Hepatocyte (in vitro differentiated cells): ENCODE measurements around the gene EFHD2. TPM values are rescaled to one million over a fixed set of nuclear protein-coding genes. Genes with fewer than 3 reads are reported as not detected.

Source experiments
- DNase-seq: peaks from one replicate; pipeline ENCODE4 v3.0.0-alpha.2; 2016; ENCODE audit warnings: low spot score
- H2AFZ ChIP-seq: fragments of 200-600 bp; sonication (generic); 2 replicates; pipeline ENCODE4 v1.6.0; 2016; ENCODE audit warnings: antibody characterized with exemption, mild to moderate bottlenecking
- H3K27ac ChIP-seq: fragments of 200-600 bp; sonication (generic); 2 replicates; pipeline ENCODE4 v1.5.1; 2016; ENCODE audit warnings: mild to moderate bottlenecking
- H3K27me3 ChIP-seq: fragments of 200-600 bp; sonication (generic); 2 replicates; pipeline ENCODE4 v1.6.1; 2016
- H3K36me3 ChIP-seq: fragments of 200-600 bp; sonication (generic); replicated peaks from 2 replicates; pipeline ENCODE4 v1.5.1; 2016; ENCODE audit warnings: low read depth; ENCODE audit not compliant: insufficient read depth
- H3K4me1 ChIP-seq: fragments of 200-600 bp; sonication (generic); 2 replicates; pipeline ENCODE4 v1.5.1; 2016; ENCODE audit warnings: mild to moderate bottlenecking, moderate library complexity; ENCODE audit not compliant: insufficient read depth
- H3K4me2 ChIP-seq: fragments of 200-600 bp; sonication (generic); 2 replicates; pipeline ENCODE4 v1.6.0; 2016
- H3K4me3 ChIP-seq: fragments of 200-600 bp; sonication (generic); 2 replicates; pipeline ENCODE4 v1.5.1; 2016; ENCODE audit warnings: mild to moderate bottlenecking
- H3K79me2 ChIP-seq: fragments of 200-600 bp; sonication (generic); 2 replicates; pipeline ENCODE4 v1.6.0; 2017; ENCODE audit warnings: mild to moderate bottlenecking
- H3K9me2 ChIP-seq: fragments of 200-600 bp; sonication (generic); replicated peaks from 2 replicates; pipeline ENCODE4 v1.6.0; 2017; ENCODE audit warnings: mild to moderate bottlenecking; ENCODE audit not compliant: insufficient read depth
- H3K9me3 ChIP-seq: fragments of 200-600 bp; sonication (generic); 2 replicates; pipeline ENCODE4 v1.5.1; 2016; ENCODE audit warnings: low read depth, mild to moderate bottlenecking
- H4K20me1 ChIP-seq: fragments of 200-600 bp; sonication (generic); 2 replicates; pipeline ENCODE4 v1.6.0; 2016; ENCODE audit warnings: mild to moderate bottlenecking; ENCODE audit not compliant: insufficient read depth, poor library complexity, severe bottlenecking
- CTCF ChIP-seq: fragments of 200-600 bp; sonication (generic); IDR thresholded peaks from 2 replicates; pipeline ENCODE4 v1.5.1; 2016; ENCODE audit warnings: antibody characterized with exemption, mild to moderate bottlenecking; ENCODE audit not compliant: poor library complexity
- EZH2 ChIP-seq: fragments of 200-600 bp; sonication (generic); IDR thresholded peaks from 2 replicates; pipeline ENCODE4 v1.6.1; 2016; ENCODE audit warnings: antibody characterized with exemption, mild to moderate bottlenecking, borderline replicate concordance
- EZH2phosphoT487 ChIP-seq: fragments of 200-600 bp; sonication (generic); IDR thresholded peaks from one replicate; pipeline ENCODE4 v1.6.1; 2018; ENCODE audit warnings: antibody characterized with exemption, mild to moderate bottlenecking, low read depth, moderate library complexity; ENCODE audit not compliant: unreplicated experiment, severe bottlenecking
- WGBS: methylation state at CpG from one replicate; pipeline ENCODE4 v1.1.6; 2016; ENCODE audit warnings: low lambda C conversion rate; ENCODE audit errors: missing lambda C conversion rate; 5-methylcytosine and 5-hydroxymethylcytosine counted together
- polyA plus RNA-seq: library from polyadenylated mRNA; unstranded; fragments of >200 nt; fragmentation: Nextera tagmentation; extraction: Ambion mirVana; gene quantifications from 2 replicates; pipeline ENCODE4 v1.2.1, GENCODE V29; 2016
- total RNA-seq: library from RNA; depleted of rRNA; stranded (reverse); fragments of >200 nt; gene quantifications from 2 replicates; pipeline ENCODE4 v1.2.3, GENCODE V29; 2014

EFHD2 gene
- total and polyA plus RNA-seq, 2 experiments from 2014 or later, result 34.4 to 63.7 TPM

- no peak for DNase-seq
- no peak overlapping the region for H3K27ac ChIP-seq
- 90% methylated on average over 19 of the region's 19 CpGs for WGBS
Observed at GRCh38 chr1:15429701-15430149, 20.0 kb downstream of the EFHD2 start.

DNA sequence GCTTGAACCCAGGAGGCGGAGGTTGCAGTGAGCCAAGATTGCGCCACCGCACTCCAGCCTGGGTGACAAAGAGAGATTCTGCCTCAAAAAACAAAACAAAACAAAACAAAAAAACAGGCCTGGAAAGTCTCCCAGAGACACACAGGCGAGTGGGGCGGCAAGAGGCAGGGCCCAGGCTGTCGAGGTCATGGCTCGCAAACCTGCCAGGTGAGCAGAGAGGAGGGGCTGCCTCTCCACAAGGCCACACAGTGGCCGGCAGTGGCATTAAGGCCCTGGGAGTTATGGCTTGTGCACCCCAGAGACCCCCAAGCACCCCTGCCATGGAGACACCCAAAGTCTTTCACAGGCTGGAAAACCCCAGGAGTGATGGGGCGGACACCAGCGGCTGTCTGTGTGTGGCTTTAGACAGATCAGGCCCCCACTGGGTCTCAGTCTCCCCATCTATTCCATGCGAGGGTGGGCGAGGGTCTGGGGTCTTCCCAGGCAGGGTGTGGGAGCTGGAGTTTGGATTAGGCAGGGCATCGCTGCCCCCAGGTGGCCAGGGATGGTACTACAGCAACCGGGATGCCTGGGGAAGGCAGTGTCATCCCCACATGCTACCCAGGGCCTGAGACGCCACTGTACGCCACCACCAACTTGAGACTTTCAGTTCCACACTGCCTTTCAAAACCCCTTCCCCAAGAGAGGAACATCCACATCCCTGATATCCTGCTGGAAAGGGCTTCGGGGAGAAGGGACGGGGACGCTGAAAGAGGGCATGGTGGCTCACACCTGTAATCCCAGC is 21.3 kb downstream of the EFHD2 start:
- no peaks in the 10 kb centered on the region for H3K9me3 ChIP-seq
- peaks cover 17% of the 10 kb centered on the region for H3K4me1 ChIP-seq
- H2AFZ ChIP-seq, result no peak overlapping the region
- H4K20me1 ChIP-seq, result no peaks in the 10 kb centered on the region
- WGBS, result 65% methylated on average over 18 of the region's 19 CpGs
- TF ChIP-seq EZH2phosphoT487 (no peak), EZH2 (no peak), CTCF (peak; percentile 90)
- no peaks in the 10 kb centered on the region for H3K9me2 ChIP-seq
- no peaks in the 10 kb centered on the region for H3K79me2 ChIP-seq
- no peaks in the 10 kb centered on the region for H3K27me3 ChIP-seq
- no peak overlapping the region for H3K27ac ChIP-seq
- no peak overlapping the region for H3K4me2 ChIP-seq
- no peaks in the 10 kb centered on the region for H3K36me3 ChIP-seq
- H3K4me3 ChIP-seq, result no peak overlapping the region
- peak; percentile 73 for DNase-seq

More at GRCh38 chr1:15429701-15430149, 20.0 kb downstream of the EFHD2 start:
- Histone ChIP-seq H3K4me2 (no peak overlapping the region), H3K9me3 (no peaks in the 10 kb centered on the region), H3K4me3 (no peak overlapping the region), H3K9me2 (no peaks in the 10 kb centered on the region), H3K4me1 (peaks cover 17% of the 10 kb centered on the region), H3K27me3 (no peaks in the 10 kb centered on the region), H2AFZ (no peak overlapping the region), H3K36me3 (no peaks in the 10 kb centered on the region), H3K79me2 (no peaks in the 10 kb centered on the region), H4K20me1 (no peaks in the 10 kb centered on the region)
- TF ChIP-seq EZH2phosphoT487 (no peak), EZH2 (no peak)

DNA sequence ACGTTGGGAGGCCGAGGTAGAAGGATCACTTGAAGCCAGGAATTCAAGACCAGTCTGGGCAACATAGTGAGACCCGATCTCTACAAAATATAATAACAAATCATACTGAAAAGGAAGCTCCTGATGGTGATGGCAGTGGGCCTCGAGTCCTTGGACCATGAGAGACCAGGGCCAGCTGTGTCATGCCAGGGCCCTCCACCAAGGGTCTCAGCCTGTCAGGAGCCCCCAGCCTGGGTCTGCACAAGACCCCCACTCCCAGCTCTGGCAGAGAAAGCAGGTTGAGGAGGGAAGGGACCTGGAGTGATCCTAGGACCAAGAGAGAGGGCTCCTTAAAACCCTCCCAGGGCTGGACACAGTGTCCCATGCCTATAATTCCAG is 21.9 kb downstream of the EFHD2 start:
- H3K4me1 ChIP-seq, result peaks cover 16% of the 10 kb centered on the region
- no peak for DNase-seq

More for the DNA sequence above, 21.9 kb downstream of the EFHD2 start:
- no peak overlapping the region for H3K4me2 ChIP-seq
- H3K79me2 ChIP-seq, result no peaks in the 10 kb centered on the region
- H3K9me3 ChIP-seq, result no peaks in the 10 kb centered on the region
- 84% methylated on average over 4 of the region's 4 CpGs for WGBS
- no peak overlapping the region for H2AFZ ChIP-seq
- no peaks in the 10 kb centered on the region for H3K27me3 ChIP-seq
- no peaks in the 10 kb centered on the region for H3K9me2 ChIP-seq
- no peak overlapping the region for H3K27ac ChIP-seq
- no peaks in the 10 kb centered on the region for H3K36me3 ChIP-seq
- no peak for TF ChIP-seq EZH2
- TF ChIP-seq CTCF, result no peak
- no peak for TF ChIP-seq EZH2phosphoT487
- H3K4me3 ChIP-seq, result no peak overlapping the region
- H4K20me1 ChIP-seq, result no peaks in the 10 kb centered on the region
